MM.1S (cell line): Measurements from ENCODE around the gene TCF7L2.

Experiments used
- DNase-seq: peaks from one replicate; pipeline ENCODE4 v3.0.0-alpha.2; 2015
- H2AFZ ChIP-seq: fragments of 300-600 bp; sonication (generic); 2 replicates; pipeline ENCODE4 v1.6.0; 2016; ENCODE audit warnings: antibody characterized with exemption, low read length
- H3F3A ChIP-seq: fragments of 300-600 bp; sonication (generic); 2 replicates; pipeline ENCODE4 v1.6.1; 2016; ENCODE audit warnings: mild to moderate bottlenecking, antibody characterized with exemption, low read length, moderate library complexity, mixed read lengths; ENCODE audit not compliant: insufficient read depth
- H3K27ac ChIP-seq: fragments of 300-600 bp; sonication (generic); 2 replicates; pipeline ENCODE4 v1.5.1; 2016; ENCODE audit warnings: mild to moderate bottlenecking, low read length
- H3K27me3 ChIP-seq: fragments of 300-600 bp; sonication (generic); replicated peaks from 2 replicates; pipeline ENCODE4 v1.6.0; 2016; ENCODE audit warnings: low read length; ENCODE audit not compliant: insufficient read depth
- H3K36me3 ChIP-seq: fragments of 300-600 bp; sonication (generic); replicated peaks from 2 replicates; pipeline ENCODE4 v1.6.1; 2016; ENCODE audit warnings: mild to moderate bottlenecking, low read length, mixed read lengths; ENCODE audit not compliant: insufficient read depth
- H3K4me1 ChIP-seq: fragments of 300-600 bp; sonication (generic); 2 replicates; pipeline ENCODE4 v1.6.1; 2016; ENCODE audit warnings: low read length, mixed read lengths
- H3K4me2 ChIP-seq: fragments of 300-600 bp; sonication (generic); 2 replicates; pipeline ENCODE4 v1.6.0; 2016; ENCODE audit warnings: low read depth, low read length
- H3K4me3 ChIP-seq: fragments of 300-600 bp; sonication (generic); 2 replicates; pipeline ENCODE4 v1.5.1; 2016; ENCODE audit warnings: low read length, mixed read lengths
- H3K79me2 ChIP-seq: fragments of 300-600 bp; sonication (generic); 2 replicates; pipeline ENCODE4 v1.6.1; 2016; ENCODE audit warnings: mixed run types, low read length, mixed read lengths
- H3K9ac ChIP-seq: fragments of 300-600 bp; sonication (generic); 2 replicates; pipeline ENCODE4 v1.6.1; 2016; ENCODE audit warnings: low read length, mixed read lengths
- H3K9me2 ChIP-seq: fragments of 300-600 bp; sonication (generic); replicated peaks from 2 replicates; pipeline ENCODE4 v1.6.1; 2016; ENCODE audit warnings: mild to moderate bottlenecking, low read length, mixed read lengths; ENCODE audit not compliant: insufficient read depth
- H3K9me3 ChIP-seq: fragments of 300-600 bp; sonication (generic); replicated peaks from 2 replicates; pipeline ENCODE4 v1.6.1; 2016; ENCODE audit warnings: mild to moderate bottlenecking, low read length, mixed read lengths; ENCODE audit not compliant: insufficient read depth
- H4K20me1 ChIP-seq: fragments of 300-600 bp; sonication (generic); 2 replicates; pipeline ENCODE4 v1.6.1; 2016; ENCODE audit warnings: mild to moderate bottlenecking, low read length, moderate library complexity, mixed read lengths; ENCODE audit not compliant: insufficient read depth
- EZH2 ChIP-seq: fragments of 300-600 bp; sonication (generic); optimal IDR thresholded peaks from 2 replicates; pipeline ENCODE3; 2017; ENCODE audit warnings: low read depth, mild to moderate bottlenecking, antibody characterized with exemption, low read length, mixed read lengths
- EZH2phosphoT487 ChIP-seq: fragments of 300-600 bp; sonication (generic); IDR thresholded peaks from 2 replicates; pipeline ENCODE4 v1.6.1; 2018; ENCODE audit warnings: antibody characterized with exemption, low read length
- TF ChIP-seq, protein P1 (sequence below): fragments of 300-600 bp; sonication (generic); IDR thresholded peaks from 2 replicates; pipeline ENCODE4 v1.5.1; 2016; ENCODE audit warnings: antibody characterized with exemption, low read length, mixed read lengths

The TCF7L2 gene

GRCh38 chr10:112949875-112950507 lies at the start of gene TCF7L2:
Gene TCF7L2 (plus strand): TSS chr10:112950247. CDS start chr10:112950757, 510 bp downstream.
- peaks cover 67% of the 10 kb centered on the region for H3K27me3 ChIP-seq
- no peaks in the 10 kb centered on the region for H3K9me3 ChIP-seq
- no peaks in the 10 kb centered on the region for H3K36me3 ChIP-seq
- peak; percentile 47 for DNase-seq
- no peak within 1 kb of the TSS for H3K27ac ChIP-seq
- no peak within 1 kb of the TSS for H3K9ac ChIP-seq
- no peaks in the 10 kb centered on the region for H3K79me2 ChIP-seq
- H4K20me1 ChIP-seq = no peaks in the 10 kb centered on the region
- no peaks in the 10 kb centered on the region for H3K9me2 ChIP-seq
- H3F3A ChIP-seq = no peaks in the 10 kb centered on the region
- peak within 1 kb of the TSS; percentile 83 for H3K4me2 ChIP-seq
- H3K4me1 ChIP-seq = no peaks in the 10 kb centered on the region
- no peak within 1 kb of the TSS for H2AFZ ChIP-seq
- H3K4me3 ChIP-seq = peak within 1 kb of the TSS; percentile 62
- TF ChIP-seq, protein P1, sequence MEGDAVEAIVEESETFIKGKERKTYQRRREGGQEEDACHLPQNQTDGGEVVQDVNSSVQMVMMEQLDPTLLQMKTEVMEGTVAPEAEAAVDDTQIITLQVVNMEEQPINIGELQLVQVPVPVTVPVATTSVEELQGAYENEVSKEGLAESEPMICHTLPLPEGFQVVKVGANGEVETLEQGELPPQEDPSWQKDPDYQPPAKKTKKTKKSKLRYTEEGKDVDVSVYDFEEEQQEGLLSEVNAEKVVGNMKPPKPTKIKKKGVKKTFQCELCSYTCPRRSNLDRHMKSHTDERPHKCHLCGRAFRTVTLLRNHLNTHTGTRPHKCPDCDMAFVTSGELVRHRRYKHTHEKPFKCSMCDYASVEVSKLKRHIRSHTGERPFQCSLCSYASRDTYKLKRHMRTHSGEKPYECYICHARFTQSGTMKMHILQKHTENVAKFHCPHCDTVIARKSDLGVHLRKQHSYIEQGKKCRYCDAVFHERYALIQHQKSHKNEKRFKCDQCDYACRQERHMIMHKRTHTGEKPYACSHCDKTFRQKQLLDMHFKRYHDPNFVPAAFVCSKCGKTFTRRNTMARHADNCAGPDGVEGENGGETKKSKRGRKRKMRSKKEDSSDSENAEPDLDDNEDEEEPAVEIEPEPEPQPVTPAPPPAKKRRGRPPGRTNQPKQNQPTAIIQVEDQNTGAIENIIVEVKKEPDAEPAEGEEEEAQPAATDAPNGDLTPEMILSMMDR = no peak
- TF ChIP-seq EZH2phosphoT487 (no peak), EZH2 (no peak)

DNA sequence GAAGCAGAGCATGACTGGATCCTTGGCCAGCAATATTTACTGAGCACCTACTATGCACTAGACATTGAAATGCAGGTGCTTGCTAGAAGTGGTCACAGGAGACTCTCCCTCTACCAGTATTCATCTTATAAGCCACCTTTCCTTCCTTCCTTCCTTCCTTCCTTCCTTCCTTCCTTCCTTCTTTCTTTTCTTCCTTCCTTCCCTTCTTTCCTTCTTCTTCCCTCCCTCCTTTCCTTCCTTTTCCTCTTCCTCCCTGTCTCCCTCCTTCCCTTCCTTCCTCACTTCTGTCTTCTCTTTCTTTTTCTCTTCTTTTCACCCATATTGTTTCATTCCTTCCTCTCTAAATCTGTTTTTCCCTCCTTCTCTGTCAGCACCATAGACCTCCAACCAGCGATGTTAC lies 47.3 kb upstream of the TCF7L2 start:
- Histone ChIP-seq H3F3A (no peaks in the 10 kb centered on the region), H3K9me3 (no peaks in the 10 kb centered on the region), H2AFZ (no peak overlapping the region), H4K20me1 (no peaks in the 10 kb centered on the region), H3K27me3 (no peaks in the 10 kb centered on the region), H3K9me2 (no peaks in the 10 kb centered on the region), H3K4me2 (no peak overlapping the region), H3K36me3 (no peaks in the 10 kb centered on the region), H3K4me1 (no peaks in the 10 kb centered on the region), H3K4me3 (no peak overlapping the region), H3K27ac (no peak overlapping the region), H3K79me2 (no peaks in the 10 kb centered on the region), H3K9ac (no peak overlapping the region)
- TF ChIP-seq, protein P1 = no peak
- no peak for TF ChIP-seq EZH2phosphoT487
- TF ChIP-seq EZH2 = no peak
- DNase-seq = no peak

DNA sequence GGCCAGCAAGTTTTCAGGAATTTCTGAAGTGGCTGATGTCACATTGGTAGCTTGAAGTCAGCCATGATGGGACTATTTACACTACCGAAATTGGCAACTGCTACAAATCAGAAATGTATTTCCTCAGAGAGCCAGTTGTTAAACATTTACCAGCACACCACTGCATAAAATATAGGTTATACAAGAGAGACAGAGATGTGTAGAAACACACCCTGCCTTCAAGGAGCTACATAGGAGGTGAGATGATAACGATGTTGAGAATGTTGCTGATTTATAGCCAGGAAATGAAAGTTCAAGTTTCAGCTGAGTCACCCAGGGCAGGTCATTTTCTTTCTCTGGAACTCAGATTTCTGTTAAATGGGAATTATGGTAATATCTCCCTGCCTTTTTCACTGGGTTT lies 46.0 kb upstream of the TCF7L2 start:
- H3K79me2 ChIP-seq = no peaks in the 10 kb centered on the region
- no peaks in the 10 kb centered on the region for H3F3A ChIP-seq
- no peaks in the 10 kb centered on the region for H3K27me3 ChIP-seq
- H2AFZ ChIP-seq = no peak overlapping the region
- H3K9me3 ChIP-seq = no peaks in the 10 kb centered on the region
- H3K9ac ChIP-seq = no peak overlapping the region
- H3K27ac ChIP-seq = no peak overlapping the region
- TF ChIP-seq, protein P1 = no peak
- TF ChIP-seq EZH2phosphoT487 = no peak
- no peak for TF ChIP-seq EZH2
- no peak overlapping the region for H3K4me3 ChIP-seq
- H3K4me1 ChIP-seq = no peaks in the 10 kb centered on the region
- no peaks in the 10 kb centered on the region for H3K9me2 ChIP-seq
- no peak overlapping the region for H3K4me2 ChIP-seq
- no peak for DNase-seq
- H3K36me3 ChIP-seq = no peaks in the 10 kb centered on the region
- no peaks in the 10 kb centered on the region for H4K20me1 ChIP-seq
